GM19351 (cell line): Measurements from ENCODE around the gene DNAJC12.
"Not testable (repeated sequence)": the region's sequence is repeated elsewhere in the genome, so short reads cannot be mapped to it uniquely, and the experiment has no call there.

Experiments used
- ATAC-seq: cut with Tn5 transposase; IDR thresholded peaks from one replicate; pipeline ENCODE4 v1.9.1; 2021; ENCODE audit warnings: mild to moderate bottlenecking, moderate library complexity; ENCODE audit not compliant: unreplicated experiment

Gene DNAJC12

GRCh38 chr10:67764012-67764822 lies 73.8 kb downstream of the DNAJC12 start:
- peak; percentile 78 for ATAC-seq

- peak; percentile 24 for ATAC-seq
Observed at GRCh38 chr10:67763499-67764011, 74.4 kb downstream of the DNAJC12 start.

DNA sequence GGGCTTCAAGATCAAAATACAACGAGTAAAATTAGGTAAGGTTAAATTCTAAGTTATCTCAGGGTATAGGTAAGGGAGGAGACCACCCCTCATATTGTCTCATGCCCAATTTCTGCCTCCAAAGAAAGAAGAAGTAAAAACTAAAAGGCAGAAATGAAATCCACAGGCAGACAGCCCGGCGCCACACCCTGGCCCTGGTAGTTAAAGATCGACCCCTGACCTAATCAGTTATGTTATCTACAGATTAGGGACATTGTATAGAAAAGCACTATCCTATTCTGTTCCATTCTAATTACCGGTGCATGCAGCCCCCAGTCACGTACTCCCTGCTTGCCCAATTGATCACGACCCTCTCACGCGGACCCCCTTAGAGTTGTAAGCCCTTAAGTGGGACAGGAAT lies 75.4 kb downstream of the DNAJC12 start:
- ATAC-seq, result not testable (repeated sequence)

DNA sequence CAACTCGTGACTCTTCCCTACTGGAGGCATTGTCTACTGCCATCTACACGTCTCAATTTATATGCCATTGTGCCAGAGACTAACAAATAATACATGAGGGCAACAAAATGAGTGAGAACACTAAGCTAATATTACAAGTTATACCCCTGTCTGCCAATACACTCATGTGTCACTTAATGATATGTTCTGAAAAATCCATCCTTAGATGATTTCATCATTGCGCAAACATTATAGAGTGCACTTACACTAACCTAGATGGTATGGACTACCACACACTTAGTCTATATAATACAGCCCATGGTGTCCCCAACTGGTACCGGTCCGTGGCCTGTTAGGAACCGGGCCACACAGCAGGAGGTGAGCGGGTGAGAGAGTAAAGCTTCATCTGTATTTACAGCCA lies 77.7 kb downstream of the DNAJC12 start:
- no peak for ATAC-seq
